ENCODE results near the gene LHFPL2. TPM values are rescaled to one million over a fixed set of nuclear protein-coding genes. Genes with fewer than 3 reads are reported as not detected.
A peak's percentile ranks its signal among the peaks of the same experiment; 100 is the strongest.

Gene LHFPL2
- total and polyA plus RNA-seq, 9 of the 15 experiments (the other 6 are each of a cell fraction or from before 2014, with no cell fraction given): 1.0 to 6.6 (median 4.6) TPM

DNA sequence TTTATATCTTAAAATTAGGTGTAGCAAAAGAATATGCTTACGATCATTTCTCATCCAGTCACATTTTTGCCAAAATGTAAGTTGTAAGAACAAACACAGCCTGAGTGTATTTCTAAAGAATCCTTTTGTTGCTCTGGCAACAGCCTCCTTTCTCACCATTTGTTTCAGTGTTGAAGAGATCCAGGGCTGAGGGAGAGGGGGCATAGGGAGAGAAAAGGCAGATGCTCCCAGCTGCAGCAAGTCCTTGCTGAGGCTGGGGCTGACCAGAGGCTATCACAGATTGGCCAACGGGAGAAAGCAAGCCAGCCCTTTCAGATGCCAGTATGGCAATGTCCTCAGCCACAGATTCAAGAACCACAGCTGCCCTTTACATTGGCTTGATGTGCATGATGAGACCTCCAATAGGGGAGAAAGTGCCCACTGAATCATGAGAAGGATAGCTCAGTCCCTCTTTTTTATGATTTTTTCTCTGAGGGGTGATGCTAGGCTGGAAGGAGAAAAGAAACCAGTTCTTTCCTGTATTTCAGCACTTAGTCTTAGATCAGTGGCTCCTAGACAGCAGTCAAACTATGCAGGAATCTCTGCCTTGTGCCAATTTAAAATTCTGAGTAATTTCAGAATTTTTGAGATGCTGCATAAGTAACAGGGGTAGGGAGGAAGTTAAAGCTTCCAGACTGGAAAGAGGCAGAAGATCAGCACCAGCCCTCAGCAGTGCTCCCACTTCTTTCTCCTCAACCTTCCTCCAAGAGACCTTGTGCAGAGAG, 142.1 kb downstream of the LHFPL2 start:
- DNase-seq (ENCODE audit: extremely low read depth in 1 of 4, low spot score in 3 of 4) (no peak), ATAC-seq (no peak), FAIRE-seq (no peak)
- WGBS (ENCODE audit: insufficient coverage, low coverage, missing lambda C conversion rate): 76% methylated on average over 2 of the region's 2 CpGs
- intact Hi-C loops (cut with micrococcal nuclease): no loop called here
- no peak for TF ChIP-seq ZNF436 (CRISPR knock-in tag; IDR thresholded peaks at IDR 0.05)
- TF ChIP-seq RFX1 (IDR thresholded peaks at IDR 0.05): peak; percentile 36; the same call in 1 of the 2 replicates
- H3K9me1 ChIP-seq (ENCODE audit: control insufficient read depth, insufficient read depth, low read length): no peaks in the 10 kb centered on the region
- no peaks in the 10 kb centered on the region for H3K27me3 ChIP-seq (ENCODE audit: control insufficient read depth in 2 of 2, insufficient read depth in 2 of 2, low read length in 2 of 2)
- H3K4me2 ChIP-seq (ENCODE audit: insufficient read depth, low read length): no peak overlapping the region
- no peak overlapping the region for H3K9ac ChIP-seq (ENCODE audit: insufficient read depth in 1 of 2, low read depth in 2 of 2, low read length in 2 of 2)
- ChIA-PET POLR2A (interaction anchor here (1.0 to 1.7 kb wide), 2 partner anchors 10 to 19 kb away, joined by 3 to 4 read pairs; no protein-coding TSS in a partner anchor), CTCF (ENCODE audit: low intra/inter-chr PET ratio) (no interaction called here)
- no peak overlapping the region for H2AFZ ChIP-seq (ENCODE audit: low read depth, low read length)
- H3K4me3 ChIP-seq: no peak overlapping the region
- H3K4me1 ChIP-seq (replicated peaks in 1 of 2; ENCODE audit: control insufficient read depth in 2 of 2, insufficient read depth in 2 of 2, low read length in 2 of 2): peaks cover 19 to 41% of the 10 kb centered on the region in 2 experiments
- no TSS peak for BruUV-seq (replicated peaks)
- H4K20me1 ChIP-seq (replicated peaks; ENCODE audit: control insufficient read depth, insufficient read depth, low read length): no peaks in the 10 kb centered on the region
- no peaks in the 10 kb centered on the region for H3K36me3 ChIP-seq (ENCODE audit: control insufficient read depth, insufficient read depth, low read length)
- H3K27ac ChIP-seq (ENCODE audit: extremely low read depth, low read depth, low read length): no peak overlapping the region
- peaks cover 36% of the 10 kb centered on the region for H3K79me2 ChIP-seq (ENCODE audit: control insufficient read depth, insufficient read depth, low read length)
- in situ Hi-C loops (cut with MboI): loop anchor here (25.0 kb wide), 1 partner anchor 1906 kb away; the partner anchor contains the start of gene ZFYVE16
- no peaks in the 10 kb centered on the region for H3K9me3 ChIP-seq (replicated peaks; ENCODE audit: control insufficient read depth, insufficient read depth, low read depth, low read length)

DNA sequence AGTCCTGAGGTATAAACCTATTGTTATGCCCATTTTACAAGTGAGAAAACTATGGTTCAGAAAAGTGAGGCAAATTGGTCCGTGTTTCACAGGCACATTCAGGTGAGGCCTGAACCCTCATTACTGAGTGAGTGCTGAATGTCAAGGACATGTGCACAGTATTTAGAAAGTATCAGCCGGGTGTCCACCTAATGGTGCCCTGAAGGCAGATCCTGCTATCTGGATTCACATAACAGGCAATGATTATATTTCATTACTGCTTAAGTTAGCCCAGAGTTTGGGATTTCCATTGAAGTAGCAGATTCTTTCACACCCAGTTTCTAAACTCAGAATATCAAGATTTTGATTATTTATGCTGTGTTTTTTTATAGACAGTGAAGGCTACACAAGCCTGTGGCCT, 142.7 kb downstream of the LHFPL2 start:
- CTCF ChIA-PET (ENCODE audit: low intra/inter-chr PET ratio): no interaction called here
- POLR2A ChIA-PET: interaction anchor here (1.0 to 1.7 kb wide), 4 partner anchors 9 to 22 kb away, joined by 3 to 9 read pairs (median 4); no protein-coding TSS in a partner anchor
- Histone ChIP-seq H3K4me1 (replicated peaks in 1 of 2; ENCODE audit: control insufficient read depth in 2 of 2, insufficient read depth in 2 of 2, low read length in 2 of 2) (peaks cover 15 to 38% of the 10 kb centered on the region in 2 experiments), H3K27me3 (ENCODE audit: control insufficient read depth in 2 of 2, insufficient read depth in 2 of 2, low read length in 2 of 2) (no peaks in the 10 kb centered on the region), H3K27ac (ENCODE audit: extremely low read depth, low read depth, low read length) (no peak overlapping the region), H4K20me1 (replicated peaks; ENCODE audit: control insufficient read depth, insufficient read depth, low read length) (no peaks in the 10 kb centered on the region), H3K79me2 (ENCODE audit: control insufficient read depth, insufficient read depth, low read length) (peaks cover 36% of the 10 kb centered on the region), H3K9ac (ENCODE audit: insufficient read depth in 1 of 2, low read depth in 2 of 2, low read length in 2 of 2) (no peak overlapping the region), H2AFZ (ENCODE audit: low read depth, low read length) (no peak overlapping the region), H3K9me1 (ENCODE audit: control insufficient read depth, insufficient read depth, low read length) (no peaks in the 10 kb centered on the region), H3K9me3 (replicated peaks; ENCODE audit: control insufficient read depth, insufficient read depth, low read depth, low read length) (no peaks in the 10 kb centered on the region), H3K4me3 (no peak overlapping the region), H3K4me2 (ENCODE audit: insufficient read depth, low read length) (no peak overlapping the region), H3K36me3 (ENCODE audit: control insufficient read depth, insufficient read depth, low read length) (no peaks in the 10 kb centered on the region)
- WGBS (ENCODE audit: insufficient coverage, low coverage, missing lambda C conversion rate): 70% methylated on average over 2 of the region's 2 CpGs
- in situ Hi-C loops (cut with MboI): loop anchor here (25.0 kb wide), 1 partner anchor 1906 kb away; the partner anchor contains the start of gene ZFYVE16
- FAIRE-seq (no peak), ATAC-seq (no peak), DNase-seq (ENCODE audit: extremely low read depth in 1 of 4, low spot score in 3 of 4) (no peak)
- intact Hi-C loops (cut with micrococcal nuclease): no loop called here
- TF ChIP-seq CHD4 (IDR thresholded peaks at IDR 0.05; ENCODE audit: insufficient read depth, insufficient replicate concordance, low read depth, low read length, poor library complexity, severe bottlenecking) (no peak), FOXJ2 (tag; IDR thresholded peaks at IDR 0.05) (no peak), POLR2A (conservative IDR thresholded peaks at IDR 0.05) (no peak)
- no TSS peak for BruUV-seq (replicated peaks)

All from K562 (cell line).